Loucy (cell line): ENCODE data around the gene UBE2G2.

ENCODE experiments used
- H2AFZ ChIP-seq: fragments of 200-600 bp; sonication (generic); 2 replicates; pipeline ENCODE4 v1.6.0; 2016; ENCODE audit warnings: antibody characterized with exemption, mild to moderate bottlenecking, low read length, moderate library complexity
- H3F3A ChIP-seq: fragments of 200-600 bp; 2 replicates; pipeline ENCODE4 v1.6.0; 2016; ENCODE audit warnings: antibody characterized with exemption, low read depth, mild to moderate bottlenecking
- H3K27me3 ChIP-seq: fragments of 200-600 bp; sonication (generic); 2 replicates; pipeline ENCODE4 v1.6.1; 2014; ENCODE audit warnings: low read length, mild to moderate bottlenecking; ENCODE audit not compliant: insufficient read depth, poor library complexity, severe bottlenecking
- H3K36me3 ChIP-seq: fragments of 200-600 bp; sonication (generic); 2 replicates; pipeline ENCODE4 v1.6.1; 2016; ENCODE audit warnings: low read length; ENCODE audit not compliant: insufficient read depth
- H3K4me1 ChIP-seq: fragments of 200-600 bp; sonication (generic); 2 replicates; pipeline ENCODE4 v1.5.1; 2014; ENCODE audit warnings: low read length, mild to moderate bottlenecking; ENCODE audit not compliant: insufficient read depth, poor library complexity, severe bottlenecking
- H3K4me2 ChIP-seq: fragments of 200-600 bp; sonication (generic); 2 replicates; pipeline ENCODE4 v1.6.0; 2014; ENCODE audit warnings: antibody characterized with exemption, low read length, low read depth, mild to moderate bottlenecking; ENCODE audit not compliant: poor library complexity, severe bottlenecking
- H3K4me3 ChIP-seq: fragments of 200-600 bp; sonication (generic); 2 replicates; pipeline ENCODE4 v1.5.1; 2014; ENCODE audit warnings: low read length, mild to moderate bottlenecking, mixed read lengths; ENCODE audit not compliant: poor library complexity, severe bottlenecking
- H3K79me2 ChIP-seq: fragments of 200-600 bp; sonication (generic); 2 replicates; pipeline ENCODE4 v1.6.1; 2014; ENCODE audit warnings: low read length; ENCODE audit not compliant: insufficient read depth
- H3K9ac ChIP-seq: fragments of 200-600 bp; sonication (generic); 2 replicates; pipeline ENCODE4 v1.6.0; 2014; ENCODE audit warnings: mild to moderate bottlenecking, low read depth, low read length, moderate library complexity; ENCODE audit not compliant: poor library complexity, severe bottlenecking
- H3K9me2 ChIP-seq: fragments of 200-600 bp; sonication (generic); replicated peaks from 2 replicates; pipeline ENCODE4 v1.6.1; 2016; ENCODE audit warnings: low read depth, low read length, mixed read lengths
- H3K9me3 ChIP-seq: fragments of 200-600 bp; sonication (generic); 2 replicates; pipeline ENCODE4 v1.6.1; 2014; ENCODE audit warnings: mild to moderate bottlenecking, antibody characterized with exemption, low read length, low read depth; ENCODE audit not compliant: insufficient read depth
- H4K20me1 ChIP-seq: fragments of 200-600 bp; sonication (generic); 2 replicates; pipeline ENCODE4 v1.6.0; 2014; ENCODE audit warnings: antibody characterized with exemption, low read length, mild to moderate bottlenecking; ENCODE audit not compliant: insufficient read depth, poor library complexity, severe bottlenecking
- CTCF ChIP-seq: fragments of 200-600 bp; sonication (generic); conservative IDR thresholded peaks from 2 replicates; pipeline ENCODE4 v1.5.1; 2014; ENCODE audit warnings: mild to moderate bottlenecking, antibody characterized with exemption, low read length
- EZH2phosphoT487 ChIP-seq: fragments of 200-600 bp; IDR thresholded peaks from 2 replicates; pipeline ENCODE4 v1.6.1; 2018; ENCODE audit warnings: antibody characterized with exemption, mild to moderate bottlenecking, moderate library complexity, borderline replicate concordance

UBE2G2 gene

GRCh38 chr21:44763050-44763378 lies 38.6 kb downstream of the UBE2G2 start:
- TF ChIP-seq CTCF (no peak), EZH2phosphoT487 (no peak)
- Histone ChIP-seq H3K9me3 (no peaks in the 10 kb centered on the region), H3K4me2 (no peak overlapping the region)

GRCh38 chr21:44762221-44763049 lies 39.2 kb downstream of the UBE2G2 start:
- no peak overlapping the region for H3K4me2 ChIP-seq
- H3K4me3 ChIP-seq, result no peak overlapping the region
- TF ChIP-seq EZH2phosphoT487 (no peak), CTCF (no peak)
- H4K20me1 ChIP-seq, result no peaks in the 10 kb centered on the region
- H3K36me3 ChIP-seq, result no peaks in the 10 kb centered on the region
- H3K9me3 ChIP-seq, result no peaks in the 10 kb centered on the region
- H3F3A ChIP-seq, result no peaks in the 10 kb centered on the region
- no peaks in the 10 kb centered on the region for H3K4me1 ChIP-seq
- H3K9me2 ChIP-seq, result no peaks in the 10 kb centered on the region
- no peak overlapping the region for H3K9ac ChIP-seq
- no peaks in the 10 kb centered on the region for H3K27me3 ChIP-seq
- H2AFZ ChIP-seq, result no peak overlapping the region
- H3K79me2 ChIP-seq, result no peaks in the 10 kb centered on the region

More at GRCh38 chr21:44763050-44763378, 38.6 kb downstream of the UBE2G2 start:
- Histone ChIP-seq H3F3A (no peaks in the 10 kb centered on the region), H3K79me2 (no peaks in the 10 kb centered on the region), H3K9ac (no peak overlapping the region), H4K20me1 (no peaks in the 10 kb centered on the region), H3K36me3 (no peaks in the 10 kb centered on the region), H3K4me3 (no peak overlapping the region), H3K4me1 (no peaks in the 10 kb centered on the region), H2AFZ (no peak overlapping the region), H3K27me3 (no peaks in the 10 kb centered on the region), H3K9me2 (no peaks in the 10 kb centered on the region)

- H2AFZ ChIP-seq, result no peak overlapping the region
- no peaks in the 10 kb centered on the region for H3K27me3 ChIP-seq
- H3K9me2 ChIP-seq, result no peaks in the 10 kb centered on the region
- TF ChIP-seq EZH2phosphoT487, result no peak
- no peak; the same call in 1 of the 2 replicates for TF ChIP-seq CTCF
- no peaks in the 10 kb centered on the region for H3K79me2 ChIP-seq
- H3K9ac ChIP-seq, result no peak overlapping the region
- no peak overlapping the region for H3K4me2 ChIP-seq
- H3F3A ChIP-seq, result no peaks in the 10 kb centered on the region
- H3K4me1 ChIP-seq, result no peaks in the 10 kb centered on the region
- no peak overlapping the region for H3K4me3 ChIP-seq
- H3K36me3 ChIP-seq, result no peaks in the 10 kb centered on the region
- no peaks in the 10 kb centered on the region for H3K9me3 ChIP-seq
- H4K20me1 ChIP-seq, result no peaks in the 10 kb centered on the region
These were observed 39.8 kb downstream of the UBE2G2 start for GRCh38 chr21:44761747-44762208.
